ENCODE data around the gene ABCC2. TPM values are rescaled to one million over a fixed set of nuclear protein-coding genes. Genes with fewer than 3 reads are reported as not detected.
A peak's percentile ranks its signal among the peaks of the same experiment; 100 is the strongest.
"Not testable (repeated sequence)": the region's sequence is repeated elsewhere in the genome, so short reads cannot be mapped to it uniquely, and the experiment has no call there.

ABCC2 gene
- total RNA-seq, result 1 to 10 TPM in 1 of 8 experiments, under 1 TPM in 7; 0.11 to 7.9 (median 0.55) TPM

DNA sequence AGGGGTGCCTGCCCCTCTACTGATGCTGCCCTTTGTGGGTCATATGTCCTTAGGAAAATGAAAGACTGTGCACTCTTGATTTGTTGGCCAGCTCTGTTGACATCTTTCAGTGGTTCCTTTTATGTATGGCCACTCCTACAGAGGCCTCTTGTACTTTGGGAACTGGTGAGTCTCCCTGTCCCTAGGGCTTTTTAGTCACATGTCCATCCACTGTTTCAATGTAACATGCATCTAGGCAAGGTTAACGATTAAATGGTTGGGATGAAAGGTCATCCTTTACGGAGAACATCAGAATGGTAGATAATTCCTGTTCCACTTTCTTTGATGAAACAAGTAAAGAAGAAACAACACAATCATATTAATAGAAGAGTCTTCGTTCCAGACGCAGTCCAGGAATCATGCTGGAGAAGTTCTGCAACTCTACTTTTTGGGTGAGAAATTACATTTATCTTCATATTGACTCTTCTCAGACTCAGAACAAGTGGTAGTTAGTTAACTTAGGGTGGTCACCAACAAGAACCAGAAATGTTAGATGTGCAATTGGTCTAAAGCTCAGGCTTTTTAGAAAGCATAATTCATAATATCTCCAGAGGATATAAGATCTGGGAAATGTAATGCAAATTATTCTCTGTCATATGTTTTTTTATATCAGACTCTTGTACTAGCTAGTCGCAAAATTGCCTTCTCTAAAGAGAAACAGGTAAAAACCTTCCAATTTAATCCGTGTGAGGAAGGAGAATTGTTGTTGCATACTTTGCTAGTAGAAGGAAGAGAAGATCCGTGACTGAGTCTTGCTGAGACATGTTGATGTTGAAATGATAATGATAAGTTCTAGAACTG lies at the start of gene ABCC2:
TSS of gene ABCC2 (plus strand) at position 194 of the 840 bp plus-strand sequence. CDS start at position 399, 205 bp downstream.
- no peak within 1 kb of the TSS for H3K27ac ChIP-seq
- no peaks in the 10 kb centered on the region for H3K4me1 ChIP-seq (replicated peaks in 1 of 2)
- peak in 1 of 8 experiments; percentile 7 for ATAC-seq (replicated peaks in 6 of 8)
- in situ Hi-C loops (cut with MboI; ENCODE audit: low pct_unique_long_range_greater_than_20kb in 2 of 9, low sequenced_read_pairs in 9 of 9, unreplicated experiment in 9 of 9), result no loop called here
- WGBS, 10 experiments, result 74 to 100% (median 94%) methylated on average over 1 to 7 of the region's 7 CpGs
- no peak within 1 kb of the TSS for H3K4me3 ChIP-seq

DNA sequence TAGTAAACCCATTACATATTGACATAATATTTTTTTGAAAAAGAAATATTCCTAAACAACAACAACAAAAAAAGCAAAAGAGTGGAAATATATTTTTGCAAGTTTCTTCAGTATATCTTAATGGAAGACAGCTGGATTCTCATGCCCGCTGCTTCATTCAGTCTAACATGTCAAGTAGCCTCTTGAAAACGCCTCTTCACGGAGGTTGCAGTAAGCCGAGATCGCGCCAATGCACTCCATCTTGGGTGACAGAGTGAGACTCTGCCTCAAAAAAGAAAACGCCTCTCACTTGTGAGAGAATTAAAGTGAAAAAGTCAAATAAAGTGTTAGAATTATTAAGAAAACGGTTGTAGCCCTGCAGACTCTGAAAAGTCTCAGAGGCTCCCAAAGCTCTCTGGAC lies 49.1 kb upstream of the ABCC2 start:
- no peak for ATAC-seq (replicated peaks in 6 of 8)
- WGBS, 10 experiments, result 5 to 95% (median 56%) methylated on average over 4 to 8 of the region's 8 CpGs; no CpG with 5 or more reads in 1 of the 10 experiments
- Histone ChIP-seq H3K4me3 (peak overlapping the region in 2 of 5 donors; percentile 93 to 95), H3K4me1 (replicated peaks in 1 of 2) (peaks cover 5 to 11% of the 10 kb centered on the region in 2 donors), H3K27ac (no peak overlapping the region)
- in situ Hi-C loops (cut with MboI; ENCODE audit: low pct_unique_long_range_greater_than_20kb in 2 of 9, low sequenced_read_pairs in 9 of 9, unreplicated experiment in 9 of 9), result no loop called here

DNA sequence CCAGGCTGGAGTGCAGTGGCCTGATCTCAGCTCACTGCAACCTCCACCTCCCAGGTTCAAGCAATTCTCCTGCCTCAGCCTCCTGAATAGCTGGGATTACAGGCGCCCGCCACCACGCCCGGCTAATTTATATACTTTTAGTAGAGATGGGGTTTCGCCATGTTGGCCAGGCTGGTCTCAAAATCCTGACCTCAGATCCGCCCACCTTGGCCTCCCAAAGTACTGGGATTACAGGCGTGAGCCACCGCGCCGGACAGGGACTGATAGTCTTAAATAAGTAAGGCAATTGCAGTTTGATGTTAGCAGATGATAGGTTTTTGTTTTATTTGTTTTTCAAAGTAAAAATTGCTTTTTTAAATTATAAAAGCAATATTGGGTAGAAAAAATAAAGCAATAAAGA lies 48.3 kb upstream of the ABCC2 start:
- H3K27ac ChIP-seq; H3K4me3 ChIP-seq; in situ Hi-C loops (cut with MboI; ENCODE audit: low pct_unique_long_range_greater_than_20kb in 2 of 9, low sequenced_read_pairs in 9 of 9, unreplicated experiment in 9 of 9); ATAC-seq (replicated peaks in 6 of 8): not testable (repeated sequence)
- WGBS, 10 experiments, result 69 to 100% (median 95%) methylated on average over 2 to 10 of the region's 10 CpGs; no CpG with 5 or more reads in 4 of the 10 experiments
- peaks cover 5 to 11% of the 10 kb centered on the region in 2 donors for H3K4me1 ChIP-seq (replicated peaks in 1 of 2)

GRCh38 chr10:99740260-99740659 lies 42.2 kb upstream of the ABCC2 start:
- in situ Hi-C loops (cut with MboI; ENCODE audit: low pct_unique_long_range_greater_than_20kb in 2 of 9, low sequenced_read_pairs in 9 of 9, unreplicated experiment in 9 of 9), result no loop called here
- no peak overlapping the region for H3K4me3 ChIP-seq
- H3K27ac ChIP-seq, result no peak overlapping the region
- no peak for ATAC-seq (replicated peaks in 6 of 8)
- no peaks in the 10 kb centered on the region for H3K4me1 ChIP-seq (replicated peaks in 1 of 2)
- 93 to 100% (median 100%) methylated on average over 2 of the region's 2 CpGs; no CpG with 5 or more reads in 1 of the 10 experiments for WGBS, 10 experiments

DNA sequence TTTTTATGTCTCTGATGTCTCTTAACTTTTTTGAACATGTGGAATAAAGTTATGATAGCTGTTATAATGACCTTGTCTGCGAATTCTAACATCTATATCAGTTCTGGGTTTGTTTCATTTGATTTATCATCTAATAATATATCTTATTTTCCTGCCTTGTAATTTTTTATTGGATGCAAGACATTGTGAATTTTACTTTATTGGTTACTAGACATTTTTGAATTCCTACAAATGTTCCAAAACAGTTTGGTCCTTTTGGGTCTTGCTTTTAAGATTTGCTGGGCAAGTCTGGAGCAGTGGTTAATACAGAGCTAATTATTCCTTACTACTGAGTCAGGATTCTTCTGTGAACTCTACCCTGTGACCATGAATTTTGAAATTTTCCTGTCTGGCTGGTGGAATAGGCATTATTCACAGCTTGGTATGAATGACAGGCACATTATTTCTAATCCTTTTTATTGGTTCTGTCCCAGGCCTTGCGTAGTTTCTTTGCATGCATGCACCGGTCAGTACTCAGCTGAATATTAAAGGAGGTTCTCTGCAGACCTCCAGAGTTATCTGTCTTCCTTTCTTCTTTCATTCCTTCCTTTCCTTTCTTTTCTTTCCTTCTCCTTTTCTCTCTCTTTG lies 41.4 kb upstream of the ABCC2 start:
- ATAC-seq (replicated peaks in 6 of 8), result peak in 1 of 8 experiments; percentile 63
- 84 to 100% (median 93%) methylated on average over 1 to 3 of the region's 3 CpGs for WGBS, 10 experiments
- H3K4me3 ChIP-seq, result no peak overlapping the region
- no peaks in the 10 kb centered on the region for H3K4me1 ChIP-seq (replicated peaks in 1 of 2)
- H3K27ac ChIP-seq, result no peak overlapping the region
- in situ Hi-C loops (cut with MboI; ENCODE audit: low pct_unique_long_range_greater_than_20kb in 2 of 9, low sequenced_read_pairs in 9 of 9, unreplicated experiment in 9 of 9), result no loop called here

GRCh38 chr10:99742254-99742653 lies 40.2 kb upstream of the ABCC2 start:
- Histone ChIP-seq H3K4me3 (no peak overlapping the region), H3K27ac (no peak overlapping the region), H3K4me1 (replicated peaks in 1 of 2) (no peaks in the 10 kb centered on the region)
- peak in 1 of 8 experiments; percentile 83 for ATAC-seq (replicated peaks in 6 of 8)
- in situ Hi-C loops (cut with MboI; ENCODE audit: low pct_unique_long_range_greater_than_20kb in 2 of 9, low sequenced_read_pairs in 9 of 9, unreplicated experiment in 9 of 9), result no loop called here

- Histone ChIP-seq H3K4me1 (replicated peaks in 1 of 2) (no peaks in the 10 kb centered on the region), H3K4me3 (no peak overlapping the region), H3K27ac (no peak overlapping the region)
- in situ Hi-C loops (cut with MboI; ENCODE audit: low pct_unique_long_range_greater_than_20kb in 2 of 9, low sequenced_read_pairs in 9 of 9, unreplicated experiment in 9 of 9), result no loop called here
- ATAC-seq (replicated peaks in 6 of 8), result peak in 1 of 8 experiments; percentile 57
- 0 to 100% (median 85%) methylated on average over 1 to 2 of the region's 2 CpGs for WGBS, 10 experiments
Measured at GRCh38 chr10:99742701-99743100, 39.7 kb upstream of the ABCC2 start.

GRCh38 chr10:99743841-99744240 lies 38.6 kb upstream of the ABCC2 start:
- ATAC-seq (replicated peaks in 6 of 8), result no peak
- H3K27ac ChIP-seq, result no peak overlapping the region
- in situ Hi-C loops (cut with MboI; ENCODE audit: low pct_unique_long_range_greater_than_20kb in 2 of 9, low sequenced_read_pairs in 9 of 9, unreplicated experiment in 9 of 9), result no loop called here
- H3K4me3 ChIP-seq, result no peak overlapping the region
- 68 to 94% (median 85%) methylated on average over 2 to 3 of the region's 3 CpGs; no CpG with 5 or more reads in 1 of the 10 experiments for WGBS, 10 experiments
- no peaks in the 10 kb centered on the region for H3K4me1 ChIP-seq (replicated peaks in 1 of 2)

GRCh38 chr10:99746166-99746565 lies 36.3 kb upstream of the ABCC2 start:
- 72 to 100% (median 100%) methylated on average over 1 to 2 of the region's 2 CpGs; no CpG with 5 or more reads in 1 of the 10 experiments for WGBS, 10 experiments
- H3K4me3 ChIP-seq; H3K4me1 ChIP-seq (replicated peaks in 1 of 2); in situ Hi-C loops (cut with MboI; ENCODE audit: low pct_unique_long_range_greater_than_20kb in 2 of 9, low sequenced_read_pairs in 9 of 9, unreplicated experiment in 9 of 9); H3K27ac ChIP-seq; ATAC-seq (replicated peaks in 6 of 8): not testable (repeated sequence)

DNA sequence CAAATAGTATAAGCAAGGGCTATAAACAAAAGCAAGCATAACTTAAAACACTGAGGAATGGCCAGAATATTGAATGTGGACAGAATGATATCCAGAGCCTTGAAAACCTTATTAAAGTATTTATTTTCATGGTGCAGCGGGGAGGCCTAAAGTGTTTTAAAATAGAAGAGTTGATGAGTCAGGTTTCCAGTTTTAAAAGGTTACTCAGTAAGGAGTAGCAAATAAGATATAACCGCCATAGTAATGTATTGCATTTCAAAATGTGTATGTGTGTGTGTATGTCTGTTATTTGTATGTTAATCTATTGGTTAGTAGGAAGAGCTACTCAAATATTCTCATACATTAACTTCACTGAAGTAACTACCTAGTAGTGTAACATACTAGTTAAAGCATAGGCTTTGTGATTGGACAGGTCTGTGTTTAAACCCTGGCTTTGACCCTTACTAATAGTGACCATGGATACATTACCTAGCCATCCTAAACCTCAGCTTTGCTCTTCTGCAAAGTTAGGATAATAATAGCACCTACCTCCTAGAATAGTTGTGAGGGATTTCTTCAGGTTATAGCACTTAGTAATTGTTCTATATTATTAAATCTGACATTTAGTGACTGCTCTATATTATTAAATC lies 33.5 kb upstream of the ABCC2 start:
- ATAC-seq (replicated peaks in 6 of 8), result no peak
- H3K27ac ChIP-seq, result no peak overlapping the region
- 92 to 100% (median 100%) methylated on average over 1 to 2 of the region's 2 CpGs; no CpG with 5 or more reads in 2 of the 10 experiments for WGBS, 10 experiments
- H3K4me3 ChIP-seq, result no peak overlapping the region
- H3K4me1 ChIP-seq (replicated peaks in 1 of 2), result no peaks in the 10 kb centered on the region
- in situ Hi-C loops (cut with MboI; ENCODE audit: low pct_unique_long_range_greater_than_20kb in 2 of 9, low sequenced_read_pairs in 9 of 9, unreplicated experiment in 9 of 9), result no loop called here

DNA sequence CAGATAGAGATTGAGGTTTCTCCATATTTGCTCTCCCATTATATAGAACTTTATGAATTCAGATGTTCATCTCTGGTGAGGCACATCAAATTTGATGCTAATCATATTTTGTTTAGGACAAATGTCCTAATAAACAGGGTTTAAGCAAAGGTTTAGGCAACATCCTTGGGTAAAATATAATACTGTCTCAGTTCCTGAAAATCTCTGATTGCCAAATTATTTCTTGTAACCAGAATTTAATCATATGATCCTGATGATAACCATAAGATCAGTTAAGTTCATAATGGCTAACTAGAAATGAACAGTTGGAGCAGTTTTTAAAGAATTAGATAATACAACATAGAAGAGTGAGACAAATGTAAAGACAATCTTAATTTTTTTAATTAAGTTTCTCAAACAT lies 31.8 kb upstream of the ABCC2 start:
- in situ Hi-C loops (cut with MboI; ENCODE audit: low pct_unique_long_range_greater_than_20kb in 2 of 9, low sequenced_read_pairs in 9 of 9, unreplicated experiment in 9 of 9), result no loop called here
- Histone ChIP-seq H3K27ac (no peak overlapping the region), H3K4me1 (replicated peaks in 1 of 2) (no peaks in the 10 kb centered on the region), H3K4me3 (no peak overlapping the region)
- no peak for ATAC-seq (replicated peaks in 6 of 8)

GRCh38 chr10:99754670-99755069 lies 27.8 kb upstream of the ABCC2 start:
- H3K4me1 ChIP-seq (replicated peaks in 1 of 2), result no peaks in the 10 kb centered on the region
- H3K27ac ChIP-seq, result no peak overlapping the region
- WGBS, 10 experiments, result 0 to 100% (median 17%) methylated on average over 1 of the region's 1 CpG; no CpG with 5 or more reads in 5 of the 10 experiments
- ATAC-seq (replicated peaks in 6 of 8), result peak in 2 of 8 experiments; percentile 61 to 62
- H3K4me3 ChIP-seq, result no peak overlapping the region
- in situ Hi-C loops (cut with MboI; ENCODE audit: low pct_unique_long_range_greater_than_20kb in 2 of 9, low sequenced_read_pairs in 9 of 9, unreplicated experiment in 9 of 9), result no loop called here

- 73 to 100% (median 100%) methylated on average over 1 of the region's 1 CpG; no CpG with 5 or more reads in 3 of the 10 experiments for WGBS, 10 experiments
- no peak overlapping the region for H3K27ac ChIP-seq
- no peaks in the 10 kb centered on the region for H3K4me1 ChIP-seq (replicated peaks in 1 of 2)
- no peak overlapping the region for H3K4me3 ChIP-seq
- in situ Hi-C loops (cut with MboI; ENCODE audit: low pct_unique_long_range_greater_than_20kb in 2 of 9, low sequenced_read_pairs in 9 of 9, unreplicated experiment in 9 of 9), result no loop called here
- no peak for ATAC-seq (replicated peaks in 6 of 8)
Measured at GRCh38 chr10:99756159-99756558, 26.3 kb upstream of the ABCC2 start.
